ENCODE measurements around the gene PPP1R26. TPM values are rescaled to one million over a fixed set of nuclear protein-coding genes. Genes with fewer than 3 reads are reported as not detected.
"Not testable (repeated sequence)": the region's sequence is repeated elsewhere in the genome, so short reads cannot be mapped to it uniquely, and the experiment has no call there.

Gene PPP1R26
- total RNA-seq, 1 donor from 2014 or later: 15.2 TPM

DNA sequence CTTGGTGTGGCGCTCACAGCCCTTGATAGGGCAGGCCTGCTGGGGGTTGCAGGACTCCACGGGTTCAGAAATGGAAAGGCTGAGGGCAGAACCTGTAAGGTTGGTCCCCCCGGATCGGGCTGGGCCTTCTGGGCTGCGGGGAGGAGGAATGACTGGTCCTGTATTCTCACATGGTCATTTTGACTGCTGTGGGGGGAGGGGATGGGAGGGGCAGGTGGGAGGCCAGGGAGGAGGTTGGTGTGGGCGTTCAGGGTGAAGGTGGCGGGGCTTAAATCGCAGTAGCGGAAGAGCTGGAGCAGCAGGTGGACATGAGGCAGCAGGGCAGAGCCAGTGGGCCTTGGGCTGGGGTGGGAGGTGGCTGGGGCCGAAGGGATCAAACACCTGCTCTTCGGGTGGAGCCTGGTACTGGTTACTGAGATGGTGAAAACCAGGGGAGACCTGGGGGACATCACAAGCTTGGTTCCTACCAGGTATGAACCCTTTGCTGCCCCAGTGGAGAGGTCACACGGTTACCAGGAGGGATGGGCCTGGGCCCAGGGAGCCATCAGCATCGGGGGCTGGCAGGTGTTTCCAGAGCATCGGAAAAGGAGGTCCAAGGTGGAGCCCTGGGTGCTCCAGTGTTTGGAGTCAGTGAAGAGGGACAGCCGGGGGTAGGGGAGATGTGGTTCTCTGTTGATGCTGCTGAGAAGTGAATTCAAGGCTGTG, 22.7 kb downstream of the PPP1R26 start:
- DNase-seq (ENCODE audit: low read depth): no peak

DNA sequence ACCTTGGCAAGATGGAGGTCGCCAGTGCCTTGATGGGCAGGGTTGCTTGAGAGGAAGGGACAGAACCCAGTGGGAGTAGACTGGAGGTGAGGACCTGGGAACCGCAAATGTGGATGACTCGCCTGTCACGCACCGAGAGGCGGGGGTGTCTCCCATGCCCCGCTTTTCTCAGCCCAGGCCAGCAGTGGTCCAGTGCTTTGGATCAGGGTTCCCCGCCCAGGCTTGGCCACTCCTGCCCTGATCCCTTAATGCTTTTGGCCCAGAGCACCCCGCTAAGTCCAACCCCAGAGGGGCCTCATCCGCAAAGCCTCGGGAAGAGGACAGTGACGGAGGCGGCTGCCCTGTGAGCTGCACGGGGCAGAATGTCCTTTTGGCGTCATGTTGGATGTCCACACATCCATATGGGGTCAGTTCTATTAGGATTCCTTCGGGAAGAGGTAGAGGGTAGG, 23.3 kb downstream of the PPP1R26 start:
- DNase-seq (ENCODE audit: low read depth): no peak

DNA sequence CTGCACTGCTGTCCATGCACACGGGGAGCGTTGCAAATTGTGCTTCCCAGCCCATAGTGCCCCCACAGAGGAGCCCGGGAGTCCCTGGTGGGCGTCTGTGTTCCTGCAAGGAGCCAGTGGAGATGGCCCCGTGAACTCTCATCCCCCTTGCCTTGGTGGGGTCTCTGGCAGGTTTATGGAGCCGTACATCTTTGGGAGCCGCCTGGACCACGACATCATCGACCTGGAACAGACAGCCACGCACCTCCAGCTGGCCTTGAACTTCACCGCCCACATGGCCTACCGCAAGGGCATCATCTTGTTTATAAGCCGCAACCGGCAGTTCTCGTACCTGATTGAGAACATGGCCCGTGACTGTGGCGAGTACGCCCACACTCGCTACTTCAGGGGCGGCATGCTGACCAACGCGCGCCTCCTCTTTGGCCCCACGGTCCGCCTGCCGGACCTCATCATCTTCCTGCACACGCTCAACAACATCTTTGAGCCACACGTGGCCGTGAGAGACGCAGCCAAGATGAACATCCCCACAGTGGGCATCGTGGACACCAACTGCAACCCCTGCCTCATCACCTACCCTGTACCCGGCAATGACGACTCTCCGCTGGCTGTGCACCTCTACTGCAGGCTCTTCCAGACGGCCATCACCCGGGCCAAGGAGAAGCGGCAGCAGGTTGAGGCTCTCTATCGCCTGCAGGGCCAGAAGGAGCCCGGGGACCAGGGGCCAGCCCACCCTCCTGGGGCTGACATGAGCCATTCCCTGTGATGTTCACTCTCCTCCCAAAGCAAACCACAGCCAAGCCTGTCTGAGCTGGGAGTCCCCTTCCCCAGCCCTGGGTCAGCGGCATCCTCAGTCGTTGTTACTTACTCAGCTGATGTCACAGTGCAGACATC, 24.0 kb downstream of the PPP1R26 start:
- DNase-seq (ENCODE audit: low read depth): no peak

DNA sequence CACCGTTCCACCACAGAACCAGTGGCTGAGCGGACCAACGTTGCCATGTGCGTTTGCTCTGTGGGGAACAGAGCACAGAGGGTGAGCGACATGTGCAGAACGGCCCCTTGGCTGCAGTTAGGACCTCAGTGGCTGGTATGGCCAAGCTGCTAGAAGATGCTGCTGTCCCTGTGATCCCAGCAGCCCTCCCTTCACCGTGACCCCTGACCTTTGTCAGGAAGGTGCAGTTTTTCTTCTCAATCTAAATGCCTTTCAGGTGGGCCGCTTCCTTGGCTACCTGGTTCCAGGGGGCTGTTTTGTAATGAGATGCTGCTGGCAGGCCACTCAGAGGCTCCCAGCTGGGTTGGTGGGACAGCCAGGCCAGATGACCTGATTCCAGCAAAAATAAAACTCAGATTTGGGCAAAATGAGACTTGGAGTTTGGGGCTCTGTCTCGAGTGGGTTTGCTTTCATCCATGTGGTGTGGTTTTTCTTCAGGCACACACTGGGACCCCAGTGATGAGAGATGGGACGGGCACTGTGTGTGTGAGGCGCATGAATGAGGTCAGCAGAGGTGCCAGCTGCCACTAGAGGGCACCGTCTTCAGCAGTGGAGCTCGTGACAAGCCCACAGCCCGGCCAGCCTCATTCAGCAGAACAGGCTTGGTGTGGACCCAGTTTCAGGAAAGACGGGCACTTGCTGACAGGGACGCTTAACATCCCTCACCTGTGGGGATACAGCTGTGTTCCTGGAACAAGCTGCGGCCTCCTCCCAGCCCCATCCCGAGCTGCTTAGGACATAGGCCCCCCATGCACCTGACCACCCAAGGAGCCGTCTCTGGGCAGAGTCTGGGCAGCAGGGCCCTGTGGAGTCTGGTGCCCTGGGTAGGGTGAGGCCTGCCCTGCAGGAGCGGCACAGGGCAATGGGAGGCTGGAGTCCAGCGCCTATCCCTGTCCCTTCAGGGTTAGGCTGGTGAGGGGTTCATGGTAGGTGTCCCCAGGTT, 25.0 kb downstream of the PPP1R26 start:
- peak; percentile 66 for DNase-seq (ENCODE audit: low read depth)

DNA sequence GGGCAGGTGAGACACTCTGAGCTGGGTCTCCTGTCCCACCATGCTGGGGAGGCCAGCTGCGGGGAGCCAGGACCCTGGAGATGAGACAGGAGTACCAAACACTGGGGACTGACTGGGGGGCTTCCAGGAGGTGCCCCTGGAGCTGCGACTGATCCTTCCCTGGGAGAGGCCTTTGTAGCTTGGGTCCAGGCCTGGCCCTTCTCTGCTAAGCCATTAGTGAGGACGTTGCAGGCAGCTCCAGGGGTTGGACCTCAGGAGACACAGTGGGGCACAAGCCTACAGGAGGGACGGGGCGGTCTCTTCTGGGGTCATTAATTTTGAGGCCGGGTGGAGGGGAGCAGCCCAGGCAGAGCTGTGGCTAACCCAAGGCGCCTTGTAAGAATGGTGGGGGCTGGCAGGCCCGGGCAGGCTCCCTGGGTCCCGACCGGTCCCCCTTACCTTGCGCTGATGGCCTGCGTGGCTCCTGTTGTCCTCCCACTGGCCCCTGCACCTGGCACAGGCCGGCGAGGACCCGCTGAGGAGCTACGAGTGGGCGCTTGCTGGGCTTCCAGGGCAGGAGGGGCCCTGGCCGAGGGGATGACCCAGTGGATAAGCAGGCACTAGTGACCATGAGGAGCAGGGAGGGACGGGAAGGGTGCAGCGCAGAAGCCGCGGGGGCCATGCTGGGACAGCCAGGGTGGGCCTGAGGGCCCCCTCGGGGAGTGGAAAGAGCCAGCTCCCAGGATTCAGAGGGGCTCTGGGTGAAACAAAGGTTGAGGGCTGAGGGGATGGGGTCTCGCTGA, 26.0 kb downstream of the PPP1R26 start:
- DNase-seq (ENCODE audit: low read depth): no peak

DNA sequence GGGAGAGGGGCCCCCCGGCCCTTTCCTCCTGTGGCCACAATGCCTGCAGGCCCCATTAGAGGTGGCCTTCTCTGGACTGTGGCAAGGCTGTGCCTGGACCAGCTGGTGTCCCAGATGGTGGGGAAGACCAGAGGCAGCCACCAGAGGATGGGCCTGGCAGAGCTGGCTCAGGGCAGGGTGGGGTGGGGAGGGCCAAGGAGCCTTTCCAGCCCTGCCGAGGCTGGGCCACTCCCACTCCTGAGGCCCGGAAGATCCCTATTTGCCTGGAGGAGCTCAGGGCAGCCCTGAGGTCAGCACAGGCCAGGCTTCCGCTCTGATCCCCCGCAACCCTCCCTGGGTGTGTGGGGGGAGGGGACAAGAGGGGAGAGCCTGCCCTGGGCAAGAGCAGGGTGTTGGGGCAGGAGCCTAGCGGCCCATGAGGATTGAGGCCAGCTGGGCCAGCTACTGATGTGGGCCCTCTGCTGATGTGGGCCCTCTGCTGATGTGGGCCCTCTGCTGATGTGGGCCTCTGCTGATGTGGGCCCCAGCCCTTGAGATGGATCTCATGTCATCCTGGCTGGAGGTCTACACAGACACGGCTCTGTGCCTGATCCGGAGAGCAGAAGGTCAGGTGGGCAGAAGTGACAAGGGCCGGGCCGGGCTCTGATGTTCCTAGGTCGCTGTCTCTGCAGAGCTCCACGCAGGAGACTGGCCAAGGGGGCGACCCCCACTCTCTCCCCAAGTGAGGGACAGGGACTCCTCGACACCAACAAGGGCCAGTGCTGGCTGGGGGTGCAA, 26.9 kb downstream of the PPP1R26 start:
- no peak for DNase-seq (ENCODE audit: low read depth)

DNA sequence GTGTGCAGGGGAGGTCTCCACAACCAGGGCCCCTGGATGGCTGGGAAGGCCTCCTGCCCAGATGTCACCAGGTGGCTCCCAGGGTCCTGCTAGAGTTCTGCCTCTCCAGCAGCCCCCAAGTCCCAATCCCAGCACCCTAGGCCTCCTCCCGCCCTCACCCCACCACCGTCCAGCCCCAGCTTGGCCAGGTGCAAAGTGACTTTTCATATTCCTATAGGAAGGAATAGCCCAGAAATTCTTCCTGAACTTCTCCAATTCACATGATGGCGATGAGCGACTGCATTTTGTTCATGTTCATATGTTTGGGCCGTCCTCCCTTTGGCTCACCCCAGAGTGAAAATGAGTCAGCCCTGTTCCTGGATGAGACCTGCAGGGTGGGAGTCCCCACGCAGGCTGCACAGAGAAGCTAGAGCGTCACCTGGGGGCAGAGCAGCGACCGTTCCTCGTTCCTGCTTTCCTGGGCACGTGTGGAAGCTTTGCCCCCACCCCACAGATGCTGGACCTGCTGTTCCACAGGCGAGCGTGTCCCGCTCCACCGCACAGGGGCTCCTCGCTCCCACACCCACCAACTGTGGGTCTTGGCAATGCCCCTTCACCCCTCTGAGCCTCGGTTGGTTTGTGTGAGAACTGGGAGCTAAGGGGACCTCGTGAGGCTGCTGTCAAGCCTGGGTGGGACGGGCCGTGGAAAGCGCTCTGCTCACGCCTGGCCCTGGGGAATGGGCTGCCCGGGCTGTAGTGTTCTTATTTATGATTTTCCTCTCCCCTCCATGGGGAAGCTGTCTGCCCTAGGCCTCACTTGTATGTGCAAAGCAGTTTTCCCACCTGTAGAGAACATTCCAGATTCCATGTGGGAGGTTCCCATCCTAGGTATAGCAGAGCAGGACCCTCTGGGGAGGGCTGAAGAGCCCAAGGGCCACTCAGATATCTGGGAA, 27.8 kb downstream of the PPP1R26 start:
- no peak for DNase-seq (ENCODE audit: low read depth)

DNA sequence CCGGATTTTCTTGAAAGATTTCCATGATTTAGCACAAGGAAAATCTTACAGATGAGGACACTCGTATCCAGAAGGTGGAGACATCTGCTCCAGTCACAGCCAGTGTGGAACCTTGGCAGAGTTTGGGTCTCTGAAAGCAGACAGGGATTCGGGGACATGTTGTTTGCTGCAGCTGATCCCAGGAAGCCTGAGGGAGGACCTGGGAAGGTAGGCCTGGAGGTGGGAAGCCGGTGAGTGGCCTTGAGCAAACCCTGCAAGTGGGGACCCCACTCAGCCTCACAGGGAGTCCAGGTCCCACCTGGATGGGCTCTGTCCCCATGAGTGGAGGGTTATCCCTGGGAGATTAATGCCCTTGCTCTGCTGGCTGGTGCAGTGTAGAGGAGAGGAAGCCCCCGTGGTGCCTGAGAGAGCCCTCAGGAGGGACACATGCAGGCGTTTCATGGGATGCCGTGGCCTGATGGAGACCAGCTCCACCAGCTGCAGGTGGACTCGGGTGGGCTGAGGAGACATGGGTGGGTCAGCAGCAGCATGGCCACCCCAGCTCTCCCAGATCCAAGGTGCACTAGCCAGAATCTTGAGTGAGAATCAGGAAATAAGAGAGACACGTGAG, 28.7 kb downstream of the PPP1R26 start:
- DNase-seq (ENCODE audit: low read depth): no peak

DNA sequence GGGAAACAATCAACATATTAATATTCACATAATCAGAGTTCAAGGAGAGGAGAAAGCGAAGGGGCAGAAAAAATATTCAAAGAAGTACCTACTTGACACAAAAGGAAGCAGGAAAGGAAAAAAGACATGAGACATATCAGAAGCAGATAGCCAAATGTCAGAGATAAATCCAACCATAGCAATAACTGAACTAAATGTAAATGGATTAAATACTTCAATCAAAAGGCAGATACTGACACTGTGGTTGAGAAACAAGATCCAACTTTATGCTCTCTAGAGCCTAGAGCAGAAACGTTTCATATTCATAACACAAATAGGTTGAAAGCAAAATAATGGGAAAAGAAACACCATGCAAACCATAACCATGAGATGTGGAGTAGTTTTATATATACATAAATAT, 29.9 kb downstream of the PPP1R26 start:
- DNase-seq (ENCODE audit: low read depth): no peak

DNA sequence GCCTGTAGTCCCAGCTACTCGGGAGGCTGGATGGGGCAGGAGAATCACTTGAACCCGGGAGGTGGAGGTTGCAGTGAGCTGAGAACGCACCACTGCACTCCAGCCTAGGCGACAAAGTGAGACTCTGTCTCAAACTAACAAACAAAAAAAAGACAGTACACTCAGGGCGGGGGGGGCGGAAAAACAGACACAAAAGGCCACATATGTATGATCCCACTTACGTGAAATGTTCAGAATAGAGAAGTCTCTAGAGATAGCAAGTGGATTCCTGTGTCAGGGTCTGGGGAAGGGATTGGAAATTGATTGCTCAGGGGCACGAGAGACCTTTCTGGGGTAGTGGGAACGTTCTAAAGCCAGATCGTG, 32.6 kb downstream of the PPP1R26 start:
- DNase-seq (ENCODE audit: low read depth): no peak

DNA sequence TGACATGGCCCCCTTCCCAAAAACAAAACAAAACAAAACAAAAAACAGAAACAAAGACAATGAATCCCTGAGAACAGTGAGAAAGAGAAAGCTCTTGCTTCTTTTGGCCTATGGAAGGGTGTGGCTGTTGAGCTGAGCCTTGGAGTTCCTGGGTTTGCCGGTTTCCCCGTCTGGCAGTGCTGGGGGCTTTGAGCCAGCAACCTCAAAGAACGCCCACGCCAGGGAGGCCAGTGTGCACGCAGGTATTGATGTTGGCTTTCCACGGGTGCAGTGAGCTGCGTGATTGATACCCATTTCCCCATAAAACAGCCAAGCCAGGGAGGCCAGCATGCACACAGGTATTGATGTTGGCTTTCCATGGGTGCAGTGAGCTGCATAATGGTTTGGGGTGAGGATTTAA, 33.3 kb downstream of the PPP1R26 start:
- no peak for DNase-seq (ENCODE audit: low read depth)

DNA sequence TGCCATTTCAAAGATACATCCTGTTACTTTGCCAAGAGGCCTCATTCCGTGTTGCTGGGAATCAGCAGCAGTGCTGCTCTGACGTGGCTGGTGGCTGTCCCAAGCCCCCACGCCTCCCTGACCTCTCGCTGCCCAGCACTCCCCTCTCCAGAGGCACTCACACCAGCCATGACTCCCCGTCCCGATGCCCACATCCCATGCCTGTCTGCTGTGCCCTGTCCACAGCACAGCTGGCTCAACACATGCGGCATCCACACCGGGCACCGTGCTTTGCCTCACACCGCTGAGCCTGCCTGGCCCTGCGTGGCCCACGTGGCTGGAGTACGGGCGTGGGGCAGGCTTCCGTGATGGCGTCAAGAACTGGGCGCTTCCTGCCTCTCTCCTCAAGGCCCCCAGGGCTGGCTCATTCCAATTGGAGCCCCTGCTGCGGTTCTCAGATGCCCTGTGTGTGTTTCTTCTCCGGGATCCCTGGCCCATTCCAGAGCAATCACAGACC, 33.8 kb downstream of the PPP1R26 start:
- no peak for DNase-seq (ENCODE audit: low read depth)

DNA sequence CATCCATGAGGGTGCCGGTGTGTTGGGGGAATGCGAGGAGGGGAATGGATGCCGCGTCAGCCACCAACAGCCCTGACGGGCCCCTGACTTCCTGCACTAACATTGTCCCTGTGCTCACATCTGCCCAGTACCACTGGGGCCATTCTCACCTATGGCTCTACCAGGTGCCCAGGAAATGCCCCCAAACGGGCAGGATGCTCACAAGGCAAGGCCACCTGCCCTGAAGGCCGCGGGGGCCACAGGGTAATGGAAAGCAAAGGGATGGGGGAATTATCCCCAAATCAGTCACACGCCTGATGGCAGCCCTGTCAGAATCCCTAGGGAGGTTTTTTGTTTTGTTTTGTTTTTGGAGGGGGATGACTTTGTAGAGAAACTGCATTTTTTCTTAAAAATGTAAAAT, 34.3 kb downstream of the PPP1R26 start:
- DNase-seq (ENCODE audit: low read depth): not testable (repeated sequence)

DNA sequence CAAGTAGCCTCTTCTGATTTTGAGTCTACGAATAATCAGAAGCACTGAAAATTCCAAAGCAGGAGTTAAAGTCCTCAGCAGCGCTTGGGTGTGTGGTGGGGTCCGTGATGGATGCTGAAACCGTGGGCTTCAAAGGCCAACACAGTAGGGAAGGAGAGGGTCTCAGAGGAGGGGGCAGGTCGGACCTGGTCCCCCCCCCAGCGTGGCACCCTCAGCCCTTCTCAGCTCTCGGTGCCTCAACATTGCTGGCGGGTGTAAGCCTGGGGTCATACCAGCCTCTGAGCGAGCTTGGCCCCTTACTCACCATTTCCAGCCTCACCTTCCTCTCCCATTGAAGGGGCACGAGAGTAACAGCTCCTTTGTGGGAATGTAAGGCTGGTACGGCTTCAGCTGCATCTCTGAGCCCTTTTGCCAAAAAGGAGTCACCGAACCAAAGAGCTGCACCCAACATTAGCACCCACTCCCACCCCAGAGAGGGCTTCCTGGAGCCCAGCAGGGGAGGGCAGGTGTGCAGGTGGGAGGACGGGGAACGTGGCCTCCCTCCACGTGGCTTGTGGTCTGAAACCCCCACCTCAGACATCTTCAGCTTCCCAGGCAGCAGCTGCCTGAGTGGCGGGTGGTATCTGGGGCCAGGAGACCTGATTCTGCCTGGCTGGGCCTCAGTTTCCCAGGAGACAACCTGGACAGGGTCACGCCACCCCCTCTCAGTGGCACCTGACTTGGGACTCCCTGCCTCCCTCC, 34.9 kb downstream of the PPP1R26 start:
- no peak for DNase-seq (ENCODE audit: low read depth)

DNA sequence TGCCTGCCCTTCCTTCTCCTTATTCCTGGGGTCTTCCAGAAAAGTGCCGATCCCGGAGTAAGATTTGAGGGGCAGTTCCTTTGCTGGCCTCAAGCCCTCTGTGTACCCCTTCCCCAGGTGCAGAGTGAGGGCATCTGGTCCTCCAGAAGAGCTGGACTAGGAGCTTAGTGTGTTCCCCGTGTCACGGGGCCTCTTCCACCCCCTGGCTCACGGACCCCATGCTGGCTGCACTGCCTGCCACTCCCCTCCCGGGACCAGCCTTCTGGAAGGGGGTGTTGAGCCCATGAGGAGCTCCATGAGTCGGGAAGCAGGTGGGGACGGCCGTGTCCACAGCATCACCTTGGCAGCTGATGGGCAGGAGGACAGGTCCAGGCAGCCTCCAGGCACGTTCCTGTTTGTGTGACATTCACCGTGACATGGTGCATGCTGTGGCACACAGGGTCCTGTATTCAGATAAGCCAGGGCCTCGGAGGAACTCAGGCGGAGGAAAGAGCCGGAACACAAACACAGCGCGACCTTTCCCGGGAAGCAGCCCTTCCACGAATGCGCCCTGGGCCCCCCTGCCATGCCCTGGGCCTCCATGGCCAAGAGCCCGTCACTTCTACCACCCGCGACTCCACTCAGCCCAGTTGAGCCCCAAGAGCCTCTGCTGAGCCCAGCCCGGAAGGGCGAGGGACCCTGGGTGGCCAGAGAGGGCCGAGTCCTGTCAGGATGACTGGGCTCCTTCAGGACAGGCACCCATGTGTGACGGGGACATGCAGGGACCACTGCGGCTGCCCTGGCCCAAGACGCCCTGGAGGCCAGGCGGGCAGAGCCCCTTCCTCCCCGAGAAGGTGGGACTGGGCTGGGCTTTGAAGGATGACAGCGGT, 35.7 kb downstream of the PPP1R26 start:
- no peak for DNase-seq (ENCODE audit: low read depth)

DNA sequence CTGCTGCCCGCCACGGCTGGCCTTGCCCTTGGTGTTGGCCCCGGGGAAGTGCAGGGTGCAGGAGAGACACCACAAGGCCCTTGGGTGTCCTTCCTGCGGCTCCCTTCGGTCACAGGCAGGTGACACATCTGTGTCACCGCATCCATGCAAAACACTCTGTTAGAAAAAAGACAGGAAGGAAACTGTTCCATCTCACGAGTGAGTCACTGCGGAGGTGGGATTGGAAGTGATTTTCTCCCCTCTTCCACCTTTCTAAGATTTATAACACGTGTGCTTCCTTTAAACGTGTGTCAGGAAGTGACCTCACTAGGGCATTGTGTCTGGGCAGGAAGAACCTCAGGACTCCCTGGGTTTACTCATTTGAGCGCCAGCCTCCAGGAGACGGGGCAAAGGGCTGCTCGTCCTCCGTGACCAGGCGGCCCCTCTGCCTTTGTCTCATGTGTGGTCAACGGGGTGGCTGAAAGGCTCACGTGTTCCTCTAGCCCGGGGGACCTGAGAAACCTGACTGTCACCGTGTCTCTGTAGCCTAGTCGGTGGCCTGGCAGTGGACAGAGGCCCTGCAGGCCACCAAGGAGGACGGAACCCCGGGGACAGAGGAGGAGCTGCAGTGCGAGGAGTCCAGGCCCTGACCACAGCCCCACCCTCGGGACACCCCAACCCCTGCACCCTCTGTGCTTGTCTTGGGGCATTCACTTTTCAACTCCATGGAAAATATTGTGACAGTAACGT, 36.7 kb downstream of the PPP1R26 start:
- DNase-seq (ENCODE audit: low read depth): no peak
